K562 (cell line): ENCODE results near the gene ZNF692. TPM values are rescaled to one million over a fixed set of nuclear protein-coding genes. Genes with fewer than 3 reads are reported as not detected.

Experiments used
- AFF1 ChIP-seq, 2 experiments: fragments of 450-650 bp; IDR thresholded peaks; 2 replicates each; pipeline ENCODE4 v1.6.1; 2018; ENCODE audit warnings: mild to moderate bottlenecking in 2 of 2, low read depth in 1 of 2; ENCODE audit not compliant: partially characterized antibody in 2 of 2
- AFF4 ChIP-seq: sonication (generic); formaldehyde crosslinking; IDR thresholded peaks from 2 replicates; pipeline ENCODE4 v1.8.0; 2023; ENCODE audit warnings: mild to moderate bottlenecking, missing genetic modification reagents
- CREB1 ChIP-seq, 2 experiments: sonication (generic) in 1 of 2; formaldehyde crosslinking in 1 of 2; IDR thresholded peaks; 2 replicates each; pipeline versions ENCODE4 v1.6.1 to v1.8.0; 2012 to 2022; ENCODE audit warnings: inconsistent platforms in 1 of 2, mild to moderate bottlenecking in 1 of 2, missing genetic modification reagents in 1 of 2, moderate library complexity in 1 of 2
- CXXC5 ChIP-seq: fragments of 250-450 bp; sonication (Bioruptor Pico); IDR thresholded peaks from 2 replicates; pipeline ENCODE4 v1.8.0; 2022; ENCODE audit warnings: inconsistent platforms, mild to moderate bottlenecking, moderate library complexity
- GATAD2A ChIP-seq: fragments of 450-650 bp; IDR thresholded peaks from 2 replicates; pipeline ENCODE4 v1.6.1; 2017
- HDAC1 ChIP-seq, 2 experiments: fragments of 450-650 bp; IDR thresholded peaks; 2 replicates each; pipeline ENCODE4 v1.6.1; 2016 to 2017; ENCODE audit warnings: inconsistent platforms in 1 of 2, mild to moderate bottlenecking in 1 of 2, moderate library complexity in 1 of 2
- MEF2D ChIP-seq: conservative IDR thresholded peaks from 2 replicates; pipeline ENCODE4 v1.6.1; 2016; ENCODE audit warnings: low read depth, missing genetic modification characterization, missing compliant biosample characterization
- NEUROD1 ChIP-seq: fragments of 150-350 bp; IDR thresholded peaks from 2 replicates; pipeline ENCODE4 v1.6.1; 2014; ENCODE audit warnings: borderline replicate concordance, low read length, low read depth; ENCODE audit not compliant: partially characterized antibody
- RBM15 ChIP-seq: fragments of 200-400 bp; formaldehyde crosslinking; IDR thresholded peaks from 2 replicates; pipeline ENCODE4 v1.6.1; 2018; ENCODE audit warnings: mild to moderate bottlenecking, low read length, moderate library complexity; ENCODE audit not compliant: insufficient read depth
- TAF7 ChIP-seq: fragments of 450-650 bp; IDR thresholded peaks from 2 replicates; pipeline ENCODE4 v1.6.1; 2016; ENCODE audit warnings: missing genetic modification characterization, missing compliant biosample characterization
- TCF3 ChIP-seq: sonication (generic); formaldehyde crosslinking; IDR thresholded peaks from 2 replicates; pipeline ENCODE4 v1.4.0; 2020; ENCODE audit warnings: mild to moderate bottlenecking, missing genetic modification reagents
- TEAD1 ChIP-seq, 2 experiments: fragments of 450-650 bp in 1 of 2; sonication (generic) in 1 of 2; formaldehyde crosslinking; IDR thresholded peaks; 2 replicates each; pipeline versions ENCODE4 v1.4.0 to v1.8.0; 2020 to 2022; ENCODE audit warnings: mild to moderate bottlenecking in 2 of 2, missing genetic modification reagents in 1 of 2
- THRB ChIP-seq: fragments of 450-650 bp; formaldehyde crosslinking; conservative IDR thresholded peaks from 2 replicates; pipeline ENCODE4 v1.4.0; 2022; ENCODE audit warnings: mild to moderate bottlenecking, missing genetic modification characterization
- ZNF133 ChIP-seq: fragments of 250-450 bp; sonication (Bioruptor Pico); IDR thresholded peaks from 2 replicates; pipeline ENCODE4 v1.4.0; 2020; ENCODE audit warnings: mild to moderate bottlenecking
- ZNF175 ChIP-seq: fragments of 200-800 bp; sonication (Bioruptor generic); IDR thresholded peaks from 2 replicates; pipeline ENCODE4 v1.6.1; 2016; ENCODE audit warnings: low read depth, mild to moderate bottlenecking, missing genetic modification characterization, missing compliant biosample characterization
- ZNF511 ChIP-seq: sonication (generic); formaldehyde crosslinking; IDR thresholded peaks from 2 replicates; pipeline ENCODE4 v1.8.0; 2022; ENCODE audit warnings: mild to moderate bottlenecking, missing genetic modification reagents
- polyA plus RNA-seq, 8 experiments: library from polyadenylated mRNA; depleted of rRNA in 4 of 8; stranded (reverse) in 5 of 8; unstranded in 3 of 8; fragments of >200 nt; fragmentation: Nextera tagmentation in 2 of 8; fragmentation: Illumina TruSeq in 1 of 8; extraction: Ambion mirVana in 2 of 8; extraction: Trizol in 1 of 8; gene quantifications; 2 replicates each; pipeline versions ENCODE4 v1.2.1 to v1.2.3, GENCODE V29; 2011 to 2014; ENCODE audit warnings: inconsistent platforms in 1 of 8, missing spikeins in 1 of 8
- total RNA-seq, 7 experiments: library from RNA; depleted of rRNA in 6 of 7; stranded (reverse); fragments of >200 nt in 6 of 7; fragmentation: Illumina TruSeq in 2 of 7; extraction: Trizol in 2 of 7; gene quantifications; 2 replicates each; pipeline versions ENCODE4 v1.2.1 to v1.2.3, GENCODE V29; 2011 to 2021; ENCODE audit warnings: low replicate concordance in 1 of 7

The ZNF692 gene
- total and polyA plus RNA-seq, 9 of the 15 experiments (the other 6 are each of a cell fraction or from before 2014, with no cell fraction given), result 8.4 to 143 (median 55.9) TPM

- no peak for TF ChIP-seq AFF1 (IDR thresholded peaks at IDR 0.05; ENCODE audit: low read depth in 1 of 2, partially characterized antibody in 2 of 2)
- peak; percentile 84 for TF ChIP-seq TAF7 (tag)
- TF ChIP-seq GATAD2A, result peak; percentile 73; the same call in 1 of the 2 replicates
- TF ChIP-seq RBM15, result no peak
- peak; percentile 97 for TF ChIP-seq CXXC5 (CRISPR knock-in tag)
- TF ChIP-seq NEUROD1, result peak; percentile 49
- peak; percentile 55; the same call in 1 of the 2 replicates for TF ChIP-seq THRB
- peak; percentile 59; the same call in 1 of the 2 replicates for TF ChIP-seq ZNF175
- TF ChIP-seq AFF4 (CRISPR knock-in tag), result 0 out of 2 replicates have a peak, but pooled peaks have one; percentile 54
- TF ChIP-seq CREB1 (IDR thresholded peaks at IDR 0.05), result peak; percentile 81
- TF ChIP-seq CREB1 (CRISPR knock-in tag; IDR thresholded peaks at IDR 0.05), result peak; percentile 86
- TF ChIP-seq ZNF511, result peak; percentile 96
- TF ChIP-seq HDAC1 (IDR thresholded peaks at IDR 0.05), result peak in 1 of 2 experiments; percentile 70; a peak in 2 of 4 replicates
- TF ChIP-seq TCF3 (CRISPR knock-in tag), result peak; percentile 51; the same call in 1 of the 2 replicates
- peak; percentile 43 to 90; a peak in 3 of 4 replicates for TF ChIP-seq TEAD1 (CRISPR knock-in tag; IDR thresholded peaks at IDR 0.05)
- 0 out of 2 replicates have a peak, but pooled peaks have one; percentile 9 for TF ChIP-seq MEF2D (tag)
- TF ChIP-seq ZNF133 (CRISPR knock-in tag), result peak; percentile 67; the same call in 1 of the 2 replicates
Measured at GRCh38 chr1:248906009-248906752, 47.3 kb upstream of the ZNF692 start, which contains the start of gene PGBD2 (continued).
